LoVo (cell line): ENCODE data around the gene SAT2.
"Not testable (repeated sequence)": the region's sequence is repeated elsewhere in the genome, so short reads cannot be mapped to it uniquely, and the experiment has no call there.

Experiments used
- DNase-seq: peaks from one replicate; pipeline ENCODE4 v3.0.0-alpha.2; 2016; ENCODE audit warnings: low spot score

SAT2 gene

DNA sequence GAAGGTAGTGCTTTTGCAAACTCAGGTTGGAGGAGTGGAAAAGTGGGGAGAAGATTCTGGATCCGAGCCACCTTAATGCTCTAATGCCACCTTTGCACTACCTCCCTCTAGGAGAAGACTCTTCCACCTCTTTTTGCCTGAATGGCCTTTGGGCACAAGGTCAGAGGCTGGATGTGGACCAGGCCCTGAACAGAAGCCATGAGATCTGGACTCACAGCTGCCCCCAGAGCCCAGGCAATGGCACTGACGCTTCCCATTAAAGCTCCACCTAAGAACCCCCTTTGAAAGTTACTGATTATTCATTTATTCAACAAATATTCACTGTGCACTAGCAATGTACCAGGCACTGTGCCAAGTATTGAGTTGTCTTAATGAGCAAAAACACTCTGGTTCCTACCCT is 5.5 kb upstream of the SAT2 start:
- no peak for DNase-seq

DNA sequence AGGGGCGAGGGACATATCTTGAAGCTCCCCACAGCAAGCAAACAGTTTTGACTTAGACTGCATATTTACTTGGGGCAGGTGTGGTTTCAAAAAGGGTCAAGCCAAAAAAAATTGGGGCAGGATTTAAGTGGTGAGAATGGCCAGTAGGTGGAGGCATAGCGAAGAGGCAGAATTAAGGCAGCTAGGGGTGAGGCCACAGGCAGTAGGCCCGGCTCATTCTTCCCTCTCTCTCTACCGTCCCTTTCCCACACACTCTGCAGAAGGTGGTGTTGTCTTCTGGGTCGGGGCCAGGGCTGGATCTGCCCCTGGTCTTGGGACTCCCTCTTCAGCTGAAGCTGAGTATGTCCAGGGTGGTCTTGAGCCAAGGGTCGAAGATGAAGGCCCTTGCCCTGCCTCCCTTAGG is 4.9 kb upstream of the SAT2 start:
- no peak for DNase-seq

DNA sequence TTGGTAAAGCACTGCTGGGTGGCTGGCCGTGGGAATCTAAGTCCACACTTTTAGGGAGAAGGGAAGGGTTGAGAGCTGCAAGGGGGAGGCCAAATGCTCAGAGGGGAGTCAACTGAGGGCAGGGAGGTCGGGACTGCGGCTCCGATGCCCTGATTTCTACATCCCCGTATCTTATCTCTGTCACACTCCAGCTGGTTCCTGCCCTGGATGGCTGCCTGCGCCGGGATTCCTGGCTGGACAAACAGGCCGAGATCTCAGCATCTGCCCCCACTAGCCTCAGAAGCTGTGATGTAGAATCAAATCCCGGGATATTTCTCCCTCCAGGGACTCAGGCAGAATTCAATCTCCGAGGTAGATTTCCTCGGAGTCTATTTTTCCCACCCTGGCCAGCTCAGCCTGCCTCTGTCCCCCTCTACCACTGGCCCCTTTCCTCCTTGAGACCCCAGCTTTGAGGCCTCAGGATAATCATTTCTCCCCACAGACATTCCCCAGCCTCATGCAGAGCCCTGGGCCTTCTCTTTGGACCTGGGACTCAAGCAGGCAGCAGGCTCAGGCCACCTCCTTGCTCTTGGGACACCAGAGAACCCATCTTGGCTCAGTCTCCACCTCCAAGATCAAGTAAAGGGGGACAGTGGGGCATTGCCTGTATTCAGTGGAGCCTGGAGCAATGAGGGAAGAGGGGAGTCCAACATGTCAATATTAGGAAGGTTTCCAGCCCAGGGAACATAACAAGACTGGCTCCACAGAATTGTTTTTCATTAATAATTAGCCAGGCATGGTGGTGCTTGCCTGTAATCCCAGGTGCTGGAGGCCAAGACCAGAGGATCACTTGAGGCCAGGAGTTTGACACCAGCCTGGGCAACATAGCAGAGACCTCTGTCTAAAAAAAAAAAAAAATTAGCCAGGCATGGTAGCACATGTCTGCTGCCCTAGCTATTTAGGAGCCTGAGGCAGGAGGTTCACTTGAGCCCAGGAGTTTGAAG is 4.1 kb upstream of the SAT2 start:
- no peak for DNase-seq

DNA sequence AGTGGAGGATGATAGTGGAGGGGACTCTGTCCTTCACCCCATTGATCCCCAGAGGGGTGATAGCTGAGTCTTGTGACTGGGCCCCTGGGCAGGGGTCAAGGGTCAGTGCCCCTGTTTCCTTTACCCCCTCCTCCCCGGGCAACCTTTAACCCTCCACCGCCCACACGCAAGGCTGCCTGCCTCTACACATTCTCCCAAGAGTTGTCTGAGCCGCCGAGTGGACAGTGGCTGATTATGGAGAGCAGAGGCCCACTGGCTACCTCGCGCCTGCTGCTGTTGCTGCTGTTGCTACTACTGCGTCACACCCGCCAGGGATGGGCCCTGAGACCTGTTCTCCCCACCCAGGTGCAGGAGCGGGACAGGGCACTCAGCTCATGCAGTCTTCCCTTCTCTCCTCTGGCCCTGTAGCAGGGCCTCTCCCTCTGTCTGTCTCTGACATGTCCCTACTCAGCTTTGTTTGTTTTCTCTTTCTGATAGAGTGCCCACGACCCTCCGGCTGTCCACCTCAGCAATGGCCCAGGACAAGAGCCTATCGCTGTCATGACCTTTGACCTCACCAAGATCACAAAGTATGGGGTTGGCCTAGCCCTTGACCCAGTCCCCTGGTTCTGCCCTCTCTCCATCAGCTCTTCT is 2.4 kb upstream of the SAT2 start, which contains the start of gene SHBG:
SHBG (plus strand) TSS at position 197 of the 633 bp plus-strand sequence; CDS start at position 235, 38 bp downstream.
- no peak for DNase-seq

DNA sequence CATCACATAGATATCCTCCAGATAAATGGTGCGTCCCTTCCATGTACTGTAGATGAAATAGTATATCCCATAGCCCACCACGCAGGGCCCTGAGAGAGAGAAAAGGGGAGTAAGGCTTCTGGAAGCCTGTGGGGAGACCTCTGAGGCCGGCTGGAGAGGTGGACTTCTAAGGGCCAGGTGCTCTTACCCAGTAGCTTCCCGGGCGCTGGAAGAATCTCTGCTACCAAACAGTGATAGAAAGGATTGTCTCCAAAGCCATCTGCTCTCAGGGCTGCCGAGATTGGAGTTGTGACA is 718 bp downstream of the SAT2 start:
- no peak for DNase-seq

DNA sequence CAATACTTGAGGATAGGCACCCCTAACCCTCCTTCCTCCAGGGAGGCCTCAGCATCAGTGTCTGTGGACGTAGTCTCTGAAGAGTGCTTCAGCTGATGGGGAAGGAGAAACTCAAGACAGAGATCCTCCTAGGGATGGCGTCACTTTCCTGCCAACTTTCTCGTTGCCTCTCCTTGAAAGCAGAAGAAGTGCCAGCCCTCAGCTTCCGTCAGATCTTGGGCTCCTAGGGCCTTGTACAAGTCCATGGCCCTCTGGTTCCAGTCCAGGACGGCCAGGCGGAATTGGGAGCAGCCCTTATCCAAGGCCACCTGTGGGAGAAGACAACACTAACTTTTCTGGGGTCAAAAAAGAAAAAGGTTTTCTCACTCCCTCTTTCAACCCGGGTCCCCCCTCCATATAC is 1.3 kb downstream of the SAT2 start:
- DNase-seq: no peak

DNA sequence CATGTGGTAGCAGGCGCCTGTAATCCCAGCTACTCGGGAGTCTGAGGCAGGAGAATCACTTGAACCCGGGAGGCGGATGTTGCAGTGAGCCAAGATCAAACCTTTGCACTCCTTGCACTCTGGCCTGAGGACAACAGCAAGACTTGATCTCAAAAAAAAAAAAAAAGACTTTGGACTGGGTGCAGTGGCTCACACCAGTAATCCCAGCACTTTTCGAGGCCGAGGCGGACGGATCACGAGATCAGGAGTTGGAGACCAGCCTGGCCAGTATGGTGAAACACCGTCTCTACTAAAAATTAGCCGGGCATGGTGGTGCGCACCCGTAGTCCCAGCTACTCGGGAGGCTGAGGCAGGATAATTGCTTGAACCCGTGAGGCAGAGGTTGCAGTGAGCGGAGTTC is 1.9 kb downstream of the SAT2 start:
- DNase-seq: not testable (repeated sequence)

DNA sequence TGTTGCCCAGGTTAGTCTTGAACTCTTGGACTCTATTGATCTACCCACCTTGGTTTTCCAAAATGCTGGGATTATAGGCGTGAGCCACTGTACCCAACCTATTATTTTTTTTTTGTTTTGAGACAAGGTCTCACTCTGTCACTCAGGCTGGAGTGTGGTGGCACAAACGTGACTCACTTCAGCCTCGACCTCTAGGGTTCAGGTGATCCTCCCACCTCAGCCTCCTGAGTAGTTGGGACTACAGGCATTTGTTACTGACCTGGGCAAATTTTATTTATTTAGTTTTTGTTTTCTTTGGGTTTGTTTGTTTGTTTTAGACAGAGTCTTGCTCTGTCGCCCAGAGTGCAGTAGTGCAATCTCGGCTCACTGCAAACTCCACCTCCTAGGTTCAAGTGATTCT is 4.0 kb downstream of the SAT2 start:
- no peak for DNase-seq

DNA sequence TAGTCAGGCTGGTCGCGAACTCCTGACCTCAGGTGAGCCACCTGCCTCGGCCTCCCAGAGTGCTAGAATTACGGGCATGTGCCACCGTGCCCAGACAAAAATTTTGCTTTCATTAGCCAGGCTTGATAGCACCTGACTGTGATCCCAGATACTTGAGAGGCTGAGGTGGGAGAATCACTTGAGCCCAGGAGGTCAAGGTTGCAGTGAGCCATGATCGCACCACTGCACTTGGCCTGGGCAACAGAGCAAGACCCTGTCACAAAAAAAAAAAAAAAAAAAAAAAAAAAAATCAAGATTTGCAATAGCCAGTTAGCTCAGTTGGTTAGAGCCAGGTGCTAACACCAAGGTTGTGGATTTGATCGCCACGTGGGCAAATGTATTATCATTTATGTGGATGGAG is 6.8 kb downstream of the SAT2 start:
- DNase-seq: no peak

DNA sequence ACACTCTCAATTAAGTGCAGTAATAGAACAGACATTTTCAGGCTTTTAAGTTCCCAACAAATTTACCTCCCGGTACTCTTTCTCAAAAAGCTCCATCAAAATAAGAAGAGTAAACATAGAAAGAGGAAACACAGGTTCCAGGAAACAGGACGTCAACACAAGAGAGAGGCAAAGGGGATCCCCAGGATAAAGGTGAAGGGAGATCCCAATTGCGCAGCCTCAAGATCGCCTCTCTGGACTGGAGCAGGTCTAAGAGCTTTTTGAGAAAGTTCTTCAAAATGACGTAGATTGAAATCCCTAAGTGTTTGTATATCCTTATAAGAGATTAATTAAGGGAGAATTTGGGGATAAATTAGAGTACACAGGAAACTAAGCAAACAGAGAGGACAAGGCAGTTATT is 9.0 kb downstream of the SAT2 start:
- no peak for DNase-seq

DNA sequence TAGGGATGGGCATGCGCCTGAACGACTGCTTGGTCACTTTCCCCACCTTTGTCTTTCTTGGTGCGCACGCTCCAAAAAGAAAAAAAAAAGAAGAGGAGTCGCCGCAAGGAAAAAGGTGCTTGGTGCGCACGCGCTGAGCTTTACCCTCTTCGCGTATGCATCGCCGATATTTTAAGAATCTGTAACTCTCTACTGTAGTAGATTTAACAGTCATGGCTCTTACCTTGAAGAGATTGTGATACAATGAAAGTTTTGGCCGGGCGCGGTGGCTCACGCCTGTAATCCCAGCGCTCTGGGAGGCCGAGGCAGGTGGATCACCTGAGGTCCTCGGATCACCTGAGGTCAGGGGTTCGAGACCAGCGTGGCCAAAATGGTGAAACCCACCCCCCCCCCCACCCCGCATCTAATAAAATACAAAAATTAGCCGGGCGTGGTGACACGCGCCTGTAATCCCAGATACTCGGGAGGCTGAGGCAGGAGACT is 12.3 kb downstream of the SAT2 start:
- no peak for DNase-seq

DNA sequence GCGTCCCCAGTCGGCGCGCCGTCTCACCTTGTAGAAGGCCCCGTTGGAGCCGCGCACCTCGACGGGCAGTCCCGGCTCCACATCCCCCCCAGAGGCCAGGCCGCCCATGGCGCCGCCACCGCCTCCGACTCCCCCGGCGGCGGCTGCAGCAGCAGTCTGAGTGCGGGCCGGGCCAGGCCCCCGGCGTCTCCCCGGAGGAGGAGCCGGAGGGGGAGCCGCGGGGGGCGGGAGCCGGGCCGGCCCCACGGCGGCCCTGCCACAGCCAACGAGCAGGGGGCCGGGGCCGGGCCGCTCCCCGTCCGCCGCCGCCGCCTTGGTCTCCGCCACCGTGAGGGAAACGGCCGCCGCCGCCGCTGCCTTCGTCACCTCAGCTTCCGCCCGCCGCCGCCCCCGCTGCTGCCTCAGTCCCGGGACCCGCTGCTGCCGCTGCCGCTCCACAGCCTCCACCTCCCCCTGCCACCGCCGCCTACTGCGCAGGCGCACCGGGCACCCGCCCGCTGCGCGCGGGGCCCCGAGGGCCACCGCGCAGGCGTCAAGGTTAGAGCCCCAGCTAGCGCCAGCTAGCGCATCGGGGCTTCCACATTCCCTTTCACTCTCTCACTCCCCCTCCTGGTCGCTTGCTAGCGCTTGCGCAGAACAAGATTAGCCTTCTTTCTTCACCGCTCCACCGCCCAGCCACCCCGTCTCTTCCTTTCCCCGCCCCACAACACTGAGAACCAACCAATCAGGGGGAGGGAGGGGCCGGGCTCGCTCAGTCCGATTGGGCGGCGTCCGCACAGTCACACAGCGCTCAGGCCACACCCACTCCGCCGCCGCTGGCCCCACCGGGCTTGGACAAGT is 13.0 kb downstream of the SAT2 start, which contains the start of gene FXR2:
FXR2 (minus strand) TSS at position 473 of the 840 bp plus-strand sequence; CDS start at position 108, 365 bp downstream.
- peak; percentile 99 for DNase-seq

DNA sequence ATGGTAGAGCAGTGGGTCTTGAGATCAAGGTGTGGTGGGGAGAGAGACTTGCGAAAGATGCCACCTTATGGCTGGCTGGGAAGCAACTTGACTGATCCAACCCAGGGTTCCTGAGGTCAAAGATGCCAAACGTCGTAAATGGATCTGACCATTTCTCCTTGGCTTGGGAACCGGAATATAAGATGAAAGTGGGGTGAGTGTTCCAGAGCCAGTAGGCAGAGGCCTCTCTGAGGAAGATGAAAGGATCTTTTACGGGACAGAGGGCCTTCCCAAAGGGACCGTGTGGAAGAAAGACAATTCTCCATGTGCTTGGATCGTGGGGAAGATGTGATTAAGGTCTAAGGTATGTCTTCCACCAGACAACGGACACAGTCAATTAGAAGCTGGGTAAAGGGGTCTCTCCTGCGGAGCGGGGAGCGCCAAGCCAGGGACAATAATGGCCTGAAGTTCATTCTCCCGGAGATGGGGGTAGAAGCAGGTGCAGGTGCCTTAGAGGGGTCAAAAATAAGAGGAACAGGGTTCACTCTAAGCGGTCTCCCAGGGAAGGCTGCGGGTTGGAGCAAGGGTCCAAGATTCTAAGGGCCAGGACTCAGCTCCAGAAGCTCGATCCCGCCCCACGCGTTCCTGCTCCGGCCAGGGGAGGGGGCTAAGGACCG is 13.7 kb downstream of the SAT2 start:
- DNase-seq: peak; percentile 41

DNA sequence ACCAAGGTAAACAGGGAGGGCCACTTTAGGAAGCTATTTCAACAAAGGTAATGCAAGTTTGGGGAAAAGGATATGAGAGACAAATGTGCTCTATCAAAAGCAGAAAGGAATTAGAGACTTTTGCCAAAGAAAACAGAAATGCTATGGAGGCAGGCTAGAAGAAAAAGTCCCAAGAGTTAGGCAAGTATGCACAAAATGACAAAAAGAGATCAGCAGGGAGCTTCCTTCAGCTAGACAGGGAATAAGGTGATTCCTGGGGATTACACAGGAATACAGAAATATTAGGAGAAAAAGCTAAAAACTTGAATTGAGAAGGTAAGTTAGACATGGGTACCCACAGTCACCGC is 15.4 kb downstream of the SAT2 start:
- DNase-seq: no peak

DNA sequence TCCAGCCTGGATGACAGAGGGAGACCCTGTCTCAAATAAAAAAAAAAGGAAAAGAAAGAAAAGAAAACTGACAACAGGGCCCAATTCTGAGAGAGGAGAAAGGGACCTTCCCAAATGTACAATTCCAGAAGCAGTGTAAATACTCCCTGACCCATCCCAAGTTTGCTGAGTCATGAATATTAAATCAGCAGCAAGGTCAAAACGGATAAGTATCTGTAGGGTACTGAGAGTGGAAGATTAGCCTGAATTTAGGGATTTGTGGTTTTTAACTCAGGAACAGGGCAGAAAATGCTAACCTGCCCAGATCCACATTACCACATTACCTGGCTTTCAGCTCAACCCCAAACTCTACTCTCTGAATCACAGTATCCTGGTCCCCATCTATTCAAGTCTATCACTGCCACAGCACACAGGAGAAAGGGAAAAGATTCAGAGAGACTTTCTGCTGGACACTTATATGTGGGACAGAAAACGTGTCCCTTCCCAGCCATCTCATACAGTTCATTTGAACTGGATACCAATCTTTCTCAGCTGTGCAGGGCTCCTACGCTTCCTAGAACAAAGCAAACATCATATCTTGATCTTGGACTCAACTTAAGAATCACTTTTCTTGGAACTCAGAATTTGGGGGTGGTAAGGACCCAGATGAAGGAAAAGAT is 15.9 kb downstream of the SAT2 start:
- DNase-seq: no peak

DNA sequence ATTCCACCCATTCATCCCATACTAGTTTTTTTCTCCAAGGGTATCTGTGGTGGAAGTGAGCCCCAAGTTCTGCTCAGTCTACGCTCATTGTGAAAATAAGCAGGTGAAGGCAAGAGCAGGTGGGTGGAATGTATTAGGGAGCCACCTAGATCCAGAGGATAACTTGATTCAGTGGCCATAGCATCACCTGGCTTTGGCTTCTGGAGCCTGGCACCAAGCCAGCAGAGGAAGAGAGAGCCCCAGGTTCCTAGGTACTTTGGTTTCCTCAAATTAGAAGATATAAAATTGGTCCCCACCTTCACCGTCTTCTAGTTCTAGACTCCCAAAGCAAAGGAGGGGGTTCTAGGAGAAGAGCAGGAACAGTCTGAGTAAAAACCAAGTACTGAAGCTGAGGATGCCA is 17.0 kb downstream of the SAT2 start:
- no peak for DNase-seq

DNA sequence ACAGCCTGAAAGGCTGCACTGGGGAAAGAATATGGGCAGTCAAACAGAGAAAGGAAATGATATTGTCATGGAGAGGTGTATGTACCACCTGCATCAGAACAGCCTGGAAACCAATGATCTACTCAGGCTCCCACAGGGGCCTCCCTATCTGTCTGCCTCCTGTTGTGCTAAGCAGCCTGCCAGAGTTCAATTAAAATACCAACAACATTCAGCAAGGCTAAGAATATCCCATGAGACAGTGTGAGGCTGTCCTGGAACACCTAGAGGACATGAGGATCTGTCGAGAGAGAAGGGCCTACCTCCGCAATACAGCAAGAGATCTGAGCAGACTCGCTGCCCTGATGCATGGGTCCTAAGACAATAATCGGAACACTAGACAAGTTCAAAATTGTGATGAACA is 21.3 kb downstream of the SAT2 start:
- no peak for DNase-seq

DNA sequence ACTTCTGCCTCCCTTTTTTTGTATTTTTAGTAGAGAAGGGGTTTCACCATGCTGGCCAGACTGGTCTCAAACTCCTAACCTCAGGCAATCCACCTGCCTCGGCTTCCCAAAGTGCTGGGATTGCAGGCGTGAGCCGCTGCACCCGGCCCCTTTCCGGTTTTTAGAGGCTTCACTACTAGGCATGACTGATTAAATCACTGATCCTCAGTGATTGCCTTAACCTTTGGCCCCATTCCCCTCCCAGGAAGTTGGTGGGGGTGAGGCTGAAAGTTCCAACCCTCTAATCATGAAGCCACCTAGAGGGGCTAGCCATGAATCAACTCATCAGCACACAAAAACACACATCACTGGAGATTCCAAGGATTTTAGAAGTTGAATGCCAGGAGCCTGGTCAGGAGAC is 30.1 kb downstream of the SAT2 start:
- not testable (repeated sequence) for DNase-seq

DNA sequence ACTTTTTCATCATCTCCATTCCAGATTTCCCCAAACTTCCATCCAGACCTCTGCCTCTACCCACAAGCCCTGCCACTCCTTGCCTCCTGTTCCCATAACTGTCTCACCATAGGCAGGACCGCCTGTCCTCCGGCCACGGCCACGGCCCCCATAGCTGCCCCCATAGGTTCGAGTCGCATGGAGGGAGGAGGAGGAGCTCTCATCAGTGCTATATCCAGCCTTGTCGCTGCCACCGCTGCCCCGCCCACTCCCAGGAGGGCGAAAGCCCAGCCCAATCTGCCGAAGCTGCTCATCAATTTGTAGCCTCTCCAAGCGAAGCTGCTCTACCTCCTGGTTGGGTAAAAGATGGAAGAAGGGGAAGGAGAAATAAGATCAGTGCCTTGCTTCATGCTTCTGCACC is 34.3 kb downstream of the SAT2 start:
- no peak for DNase-seq

DNA sequence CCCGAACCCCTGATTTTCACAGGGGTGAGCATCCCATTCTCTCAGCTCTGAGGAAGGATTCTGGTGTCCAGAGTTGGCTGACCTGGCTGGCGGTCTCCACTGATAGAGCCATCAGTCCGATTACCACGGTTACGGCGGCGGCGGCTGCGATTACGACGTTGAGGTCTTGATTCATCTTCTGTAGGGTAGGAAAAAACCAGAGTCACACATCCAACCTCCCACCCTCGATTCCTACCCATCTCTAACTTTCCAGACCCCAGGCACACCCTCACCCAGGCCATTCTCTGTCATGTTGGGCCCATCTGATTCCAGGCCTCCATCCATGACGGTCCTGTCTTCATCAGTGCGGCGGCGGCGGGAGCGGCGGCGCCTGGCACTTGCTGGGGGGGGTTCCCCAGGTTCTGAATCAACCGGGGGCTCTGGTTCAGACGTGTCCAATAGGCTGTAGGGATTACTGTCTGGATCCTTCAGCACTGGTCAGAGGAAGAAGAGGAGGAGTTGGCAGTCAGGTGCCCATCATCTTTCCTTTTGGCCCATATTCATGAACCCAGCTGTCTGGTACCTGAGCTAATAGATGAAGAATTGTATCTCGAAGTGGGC is 35.1 kb downstream of the SAT2 start:
- no peak for DNase-seq

DNA sequence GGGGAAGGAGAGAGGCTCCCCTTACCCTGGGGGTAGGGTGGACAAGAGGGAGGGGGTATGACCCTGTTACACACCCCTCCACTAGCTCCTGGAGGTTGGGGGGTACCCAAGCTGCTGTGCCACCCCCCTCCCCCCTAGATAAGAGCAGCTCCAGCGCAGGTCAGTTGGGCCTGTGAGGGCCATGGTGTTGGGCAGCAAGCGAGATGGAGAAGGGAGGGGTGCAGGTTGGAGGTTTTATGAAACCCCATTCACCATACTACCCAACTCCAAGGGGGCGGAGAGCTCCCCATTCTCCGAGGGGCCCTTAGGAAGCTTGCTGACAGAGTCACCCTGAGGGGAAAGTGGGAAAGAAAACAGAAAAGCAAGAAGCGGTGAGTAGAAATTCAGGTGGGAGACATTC is 36.0 kb downstream of the SAT2 start:
- DNase-seq: no peak
